ENCODE measurements around the gene POU2F3.

GRCh38 chr11:120258661-120259060 is 18.7 kb downstream of the POU2F3 start:
- no peak for TF ChIP-seq CTCF (IDR thresholded peaks at IDR 0.05)
- TF ChIP-seq POLR2A (IDR thresholded peaks at IDR 0.05) = no peak
